Right renal pelvis (tissue), 4 donors: ENCODE measurements around the gene CDK14. TPM values are rescaled to one million over a fixed set of nuclear protein-coding genes. Genes with fewer than 3 reads are reported as not detected.
"Not testable (repeated sequence)": the region's sequence is repeated elsewhere in the genome, so short reads cannot be mapped to it uniquely, and the experiment has no call there.

Experiments
- DNase-seq, 4 donors: peaks; one replicate each; pipeline ENCODE4 v3.0.0-alpha.2; 2013; ENCODE audit warnings: low read depth in 4 of 4, low spot score in 3 of 4, missing footprints in 1 of 4
- polyA plus RNA-seq, 4 donors: library from polyadenylated mRNA; unstranded; fragments of 120-200 nt; gene quantifications; one replicate each; pipeline ENCODE4 v1.2.1, GENCODE V29; 2013; ENCODE audit not compliant: insufficient read length in 4 of 4

CDK14 gene
- polyA plus RNA-seq, 4 donors: 30.3 to 39.1 (median 37.5) TPM

DNA sequence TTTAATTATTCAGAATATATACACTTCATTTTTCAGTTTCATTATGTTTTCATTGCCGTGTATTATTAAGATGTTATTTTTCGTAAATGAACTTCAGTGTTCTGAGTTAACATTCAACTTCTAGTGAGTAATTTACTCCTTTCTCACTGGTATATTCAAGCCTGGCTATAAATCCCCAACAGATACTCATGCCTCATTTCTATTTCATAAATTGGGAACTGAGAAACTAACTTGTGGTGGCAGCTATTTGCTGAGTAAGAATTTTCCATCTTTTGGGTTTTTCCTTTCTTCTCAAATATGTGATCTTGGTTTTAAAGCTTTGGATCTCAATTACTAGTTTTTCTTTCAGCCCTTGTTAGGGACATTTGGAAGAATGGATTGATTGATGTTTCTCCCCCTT lies 281.1 kb downstream of the CDK14 start:
- no peak for DNase-seq

DNA sequence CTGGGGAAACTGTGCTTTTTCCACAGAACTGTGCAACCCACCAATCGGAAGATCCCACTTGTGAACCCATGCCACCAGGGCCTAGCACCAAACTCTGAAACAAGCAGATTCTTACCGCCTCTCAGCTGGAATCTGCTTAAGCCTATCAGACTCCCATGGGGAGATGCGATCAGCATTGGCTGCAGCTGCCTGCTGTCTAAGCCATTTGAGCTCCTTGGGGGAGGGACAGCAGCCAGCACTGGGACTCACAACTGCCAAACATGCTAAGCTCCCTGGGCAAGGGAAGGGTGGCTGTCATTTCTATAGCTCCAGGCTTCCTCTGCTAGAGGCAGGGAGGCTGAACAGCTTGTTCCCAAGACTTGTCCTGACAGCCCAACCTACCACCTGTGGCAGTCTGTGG lies 283.8 kb downstream of the CDK14 start:
- DNase-seq: no peak

DNA sequence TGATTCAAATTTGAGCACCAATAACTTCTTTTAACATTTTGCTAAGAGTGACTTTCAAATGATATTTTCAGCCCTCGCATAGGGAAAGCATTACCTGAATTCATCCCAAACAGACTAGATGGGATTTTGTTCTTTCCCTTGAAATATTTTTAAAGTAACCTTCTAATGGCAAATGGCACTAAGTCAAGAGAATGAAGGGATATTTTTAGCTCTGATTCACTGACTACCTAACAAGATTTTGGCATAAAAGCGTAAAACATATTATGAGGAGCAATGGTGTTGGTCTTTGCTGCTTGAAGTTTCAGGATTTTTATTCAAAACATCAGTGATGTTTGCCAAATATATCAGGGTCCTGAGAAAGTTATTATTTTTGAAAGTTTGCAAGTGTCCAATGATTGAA lies 290.3 kb downstream of the CDK14 start:
- no peak for DNase-seq

GRCh38 chr7:90889210-90889609 lies 293.1 kb downstream of the CDK14 start:
- no peak for DNase-seq

GRCh38 chr7:90889644-90890043 lies 293.5 kb downstream of the CDK14 start:
- DNase-seq: no peak

DNA sequence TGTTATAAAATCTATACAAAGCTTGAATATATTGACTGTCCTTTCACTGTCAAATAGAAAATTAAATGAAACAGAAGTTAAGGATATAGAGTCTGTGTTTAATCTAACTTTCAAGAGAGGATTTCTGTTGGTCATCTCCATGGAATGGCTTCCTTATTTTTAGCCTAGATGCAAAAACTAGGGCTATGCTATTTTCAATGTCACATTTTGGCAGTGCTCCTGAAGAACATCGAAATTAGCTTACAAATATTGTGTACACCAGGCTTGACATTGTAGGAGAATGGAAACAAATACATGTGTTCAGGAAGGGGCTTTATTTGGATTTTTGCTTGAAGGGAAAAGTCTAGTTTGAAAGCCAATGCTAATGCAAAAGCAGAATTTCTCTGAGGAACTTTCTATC lies 295.4 kb downstream of the CDK14 start:
- no peak for DNase-seq

DNA sequence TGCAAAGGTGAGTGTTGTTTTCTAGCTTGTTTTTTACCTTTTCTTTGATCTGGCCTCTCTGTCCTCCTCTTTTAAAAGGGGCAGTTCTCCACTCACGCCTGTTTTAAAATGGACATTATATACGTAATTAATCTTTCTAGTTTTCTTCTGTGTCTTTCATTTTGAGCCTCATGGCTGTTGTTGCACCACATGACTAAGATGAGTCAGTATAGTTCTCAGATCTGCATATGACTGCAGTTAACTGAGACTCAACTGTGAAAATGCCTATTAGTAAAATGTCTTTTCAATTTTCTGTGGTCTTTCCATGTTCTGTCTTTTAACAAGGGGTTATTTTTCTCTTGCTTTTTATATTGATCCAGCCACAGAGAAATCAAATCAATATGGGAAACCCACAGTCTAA lies 296.1 kb downstream of the CDK14 start:
- no peak for DNase-seq

DNA sequence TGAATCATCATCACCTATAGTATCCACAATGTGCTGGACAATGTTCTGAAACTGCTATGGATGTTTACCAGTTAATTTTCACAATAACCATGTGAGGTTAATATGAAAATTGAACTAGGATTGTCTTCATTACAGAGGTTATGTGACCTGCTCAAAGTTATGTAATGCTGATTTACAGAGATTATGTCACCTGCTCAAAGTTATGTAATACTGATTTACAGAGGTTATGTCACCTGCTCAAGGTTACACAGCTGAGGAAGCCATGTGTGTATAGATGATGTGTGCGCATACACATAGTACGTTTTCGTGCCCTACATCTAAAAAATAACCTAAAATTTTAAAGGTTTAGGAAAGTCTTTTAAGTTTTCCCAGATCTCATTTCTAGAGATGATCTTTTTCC lies 298.0 kb downstream of the CDK14 start:
- no peak for DNase-seq

- no peak for DNase-seq
Measured at GRCh38 chr7:90896458-90896857, 300.3 kb downstream of the CDK14 start.

DNA sequence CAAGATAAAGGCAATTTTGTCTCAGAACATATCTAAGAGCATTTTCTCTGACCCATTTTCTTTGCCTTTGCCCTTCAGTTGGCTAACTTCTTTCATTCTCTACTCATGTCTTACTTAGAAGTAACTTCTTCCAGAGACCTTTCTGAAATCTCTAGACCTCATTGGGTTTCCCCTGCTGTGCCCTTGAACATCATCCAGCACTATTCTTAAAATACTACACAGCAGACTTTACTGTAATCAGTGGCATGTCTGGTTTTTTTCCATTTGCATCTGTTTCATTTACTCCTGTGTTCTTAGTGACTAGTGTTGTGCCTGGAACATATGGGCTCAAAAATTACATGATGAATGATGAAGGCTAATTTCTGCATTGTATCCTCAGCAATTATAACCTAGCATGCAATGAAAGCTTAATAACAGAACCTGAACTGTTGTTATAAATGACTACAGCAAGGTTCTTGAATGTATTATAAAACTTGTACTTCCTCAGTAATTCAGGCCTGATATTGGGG lies 301.9 kb downstream of the CDK14 start:
- DNase-seq: no peak

- DNase-seq: no peak
Measured at GRCh38 chr7:90900628-90901356, 304.7 kb downstream of the CDK14 start.

GRCh38 chr7:90903841-90904240 lies 307.7 kb downstream of the CDK14 start:
- DNase-seq: no peak

DNA sequence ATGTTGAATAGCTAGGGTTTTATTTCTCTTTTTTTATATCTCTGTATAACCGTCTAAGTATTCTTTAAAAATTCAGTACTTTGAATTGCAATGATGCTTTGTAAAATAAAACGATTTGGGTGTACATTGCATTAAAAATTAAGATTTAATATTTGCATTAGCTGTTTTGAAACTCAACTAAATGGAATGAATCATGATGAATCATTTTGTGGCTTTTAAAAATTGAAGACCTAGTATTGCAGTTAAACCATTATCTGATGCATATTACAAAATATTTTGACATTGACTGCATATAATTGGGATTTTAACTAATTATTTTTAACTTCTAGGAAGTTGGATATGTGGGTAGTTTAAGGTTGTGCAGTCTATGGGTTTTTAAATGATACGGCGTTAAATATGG lies 314.0 kb downstream of the CDK14 start:
- no peak for DNase-seq

DNA sequence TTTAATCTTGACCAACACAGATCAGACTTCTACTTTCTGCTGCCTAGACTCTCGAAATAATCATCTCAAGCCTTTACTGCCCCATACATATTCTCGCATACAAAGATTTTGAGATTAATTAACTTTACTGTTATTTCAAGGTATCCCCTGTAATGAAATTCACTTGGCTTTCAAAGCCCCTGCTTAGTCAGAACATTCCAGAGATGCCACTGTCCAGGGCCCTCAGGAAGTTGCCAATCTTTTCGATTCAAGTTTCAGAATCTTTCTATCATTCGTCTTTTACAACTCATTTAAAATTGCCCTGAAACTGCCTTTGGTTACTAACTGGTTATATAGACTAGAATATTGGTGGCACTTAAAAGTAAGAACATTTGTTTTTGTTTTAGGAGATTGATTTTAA lies 320.2 kb downstream of the CDK14 start:
- no peak for DNase-seq

GRCh38 chr7:90917539-90917938 lies 321.4 kb downstream of the CDK14 start:
- no peak for DNase-seq

DNA sequence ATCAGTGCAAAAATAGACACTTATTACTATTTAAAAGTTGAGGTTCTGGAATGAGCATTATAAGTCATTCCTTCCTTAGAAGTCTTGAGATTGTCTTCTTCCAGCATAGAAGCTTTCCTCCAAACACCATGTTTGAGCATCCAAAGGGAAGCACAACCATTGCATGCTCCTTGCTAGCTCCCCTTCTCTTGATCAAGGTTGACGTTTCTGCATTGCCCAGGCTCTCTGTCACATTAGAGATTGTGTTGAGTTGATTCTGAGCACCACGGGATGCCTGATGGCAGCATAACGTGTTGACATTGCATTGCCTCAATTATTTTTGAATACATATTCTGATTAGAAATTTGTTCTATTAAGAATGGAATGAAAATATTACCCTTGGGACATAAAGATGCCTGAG lies 322.2 kb downstream of the CDK14 start:
- no peak for DNase-seq

DNA sequence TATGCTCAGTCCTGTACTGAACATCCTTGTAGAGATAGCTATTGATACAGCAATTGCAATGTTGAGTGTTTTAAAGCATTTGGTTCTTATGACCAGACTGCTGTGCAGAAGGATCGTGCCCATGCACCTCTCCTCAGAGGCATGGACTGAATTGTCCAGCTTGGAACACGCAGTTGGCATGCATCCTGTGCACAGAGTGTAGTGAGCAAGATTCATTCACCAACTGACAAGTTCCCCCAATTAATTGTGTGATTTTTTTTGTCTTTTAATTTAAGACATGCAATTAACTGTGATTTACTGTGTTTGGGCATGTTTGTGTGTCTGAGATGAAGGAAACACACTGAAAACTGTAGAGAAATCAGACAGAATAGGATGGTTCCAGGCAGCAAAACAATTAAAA lies 323.7 kb downstream of the CDK14 start:
- no peak for DNase-seq

DNA sequence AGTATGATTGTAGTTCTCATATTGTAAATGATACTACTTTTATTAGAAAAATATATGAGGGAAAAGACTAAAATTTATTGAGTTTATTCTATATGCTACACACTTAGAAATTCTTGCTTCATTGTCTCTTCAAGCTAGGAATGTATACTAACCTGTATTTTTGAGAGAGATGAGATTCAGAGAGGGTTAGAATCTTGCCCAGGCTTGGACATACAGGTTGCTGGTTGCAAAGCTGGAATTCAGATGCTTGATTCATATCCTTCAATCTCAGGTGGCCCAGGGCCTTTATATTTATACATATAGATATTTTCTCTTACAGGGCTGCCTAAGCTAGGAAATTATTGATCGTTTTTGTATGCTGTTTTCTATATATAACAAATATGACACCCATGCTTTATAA lies 324.2 kb downstream of the CDK14 start:
- no peak for DNase-seq

DNA sequence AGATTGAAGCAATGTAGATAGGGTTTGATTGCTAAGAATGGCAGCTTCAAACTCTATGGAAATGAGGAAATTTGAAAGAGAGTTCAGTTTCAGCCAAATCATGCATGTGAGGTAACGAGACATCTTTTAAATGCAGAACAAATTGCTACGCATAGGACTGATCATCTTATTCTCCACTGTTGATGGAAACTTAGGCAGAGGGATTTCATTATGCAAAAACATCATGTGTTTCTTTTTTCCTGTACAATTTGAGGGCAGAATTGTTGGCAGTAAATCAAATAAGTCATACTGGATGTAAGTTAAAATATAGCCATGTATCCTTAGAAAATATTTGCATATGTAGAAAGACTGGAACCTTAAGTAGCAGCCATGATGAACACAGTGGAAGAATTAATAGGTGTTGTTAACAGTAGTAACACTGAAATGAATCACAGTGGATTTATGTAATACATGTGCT lies 327.4 kb downstream of the CDK14 start:
- DNase-seq: no peak

GRCh38 chr7:90928700-90929424 lies 332.7 kb downstream of the CDK14 start:
- DNase-seq: not testable (repeated sequence)

- no peak for DNase-seq
Measured at GRCh38 chr7:90931986-90932916, 336.1 kb downstream of the CDK14 start.
